Cardiac atrium fibroblast (primary cell): ENCODE data around the gene NLGN4X. TPM values are rescaled to one million over a fixed set of nuclear protein-coding genes. Genes with fewer than 3 reads are reported as not detected.

Experiments
- total RNA-seq: library from RNA; depleted of rRNA; stranded (reverse); fragments of >200 nt; gene quantifications from 2 replicates; pipeline ENCODE4 v1.2.3, GENCODE V29; 2015

NLGN4X gene
- total RNA-seq = 0.18 and 0.49 TPM in 2 replicates

GRCh38 chrX:6228720-6229119, at the start of gene NLGN4X:
Gene NLGN4X, minus strand, starts transcription at chrX:6228867. Its CDS starts 77,401 bp downstream, at chrX:6151466.

